Adrenal gland (tissue), 5 donors: ENCODE results near the gene AFMID.

Source experiments
- CTCF ChIP-seq, 6 experiments: fragments of 450-650 bp in 4 of 6; fragments of 200-600 bp in 2 of 6; sonication (generic) in 1 of 6; IDR thresholded peaks; 1 replicate in 5 of 6; 2 replicates in 1 of 6; pipeline versions ENCODE4 v1.5.1 to v1.8.0; 2016 to 2021; ENCODE audit warnings: antibody characterized with exemption in 6 of 6, mild to moderate bottlenecking in 2 of 6, moderate library complexity in 1 of 6
- POLR2A ChIP-seq, 2 donors: fragments of 450-650 bp; IDR thresholded peaks; one replicate each; pipeline ENCODE4 v1.6.1; 2017; ENCODE audit warnings: antibody characterized with exemption in 2 of 2, mild to moderate bottlenecking in 2 of 2, moderate library complexity in 1 of 2
- donor health status: DM: no; HTN: no; CAD: no.

- TF ChIP-seq POLR2A (IDR thresholded peaks at IDR 0.05) = no peak
- no peak for TF ChIP-seq CTCF (IDR thresholded peaks at IDR 0.05)
Measured at GRCh38 chr17:78182504-78182903, 4.7 kb upstream of the AFMID start.
